Left ventricle myocardium inferior (tissue), 1 donor: ENCODE data around the gene SLIT3. TPM values are rescaled to one million over a fixed set of nuclear protein-coding genes. Genes with fewer than 3 reads are reported as not detected.
A peak's percentile ranks its signal among the peaks of the same experiment; 100 is the strongest.

ENCODE experiments used
- DNase-seq: peaks from one replicate; pipeline ENCODE4 v3.0.0-alpha.2; 2020
- H3K27ac ChIP-seq: fragments of 200-600 bp; replicated peaks from 2 replicates; pipeline ENCODE4 v1.8.0; 2021
- H3K27me3 ChIP-seq: fragments of 200-600 bp; 2 replicates; pipeline ENCODE4 v1.8.0; 2021; ENCODE audit warnings: low read depth
- H3K36me3 ChIP-seq: fragments of 200-600 bp; 2 replicates; pipeline ENCODE4 v1.8.0; 2021
- H3K4me1 ChIP-seq: fragments of 200-600 bp; 2 replicates; pipeline ENCODE4 v1.8.0; 2021
- H3K4me3 ChIP-seq: fragments of 200-600 bp; 2 replicates; pipeline ENCODE4 v1.8.0; 2021; ENCODE audit warnings: mild to moderate bottlenecking, moderate library complexity
- H3K9me3 ChIP-seq: fragments of 200-600 bp; replicated peaks from 2 replicates; pipeline ENCODE4 v1.8.0; 2021
- CTCF ChIP-seq: fragments of 200-600 bp; IDR thresholded peaks from 2 replicates; pipeline ENCODE4 v1.8.0; 2021; ENCODE audit warnings: antibody characterized with exemption, mild to moderate bottlenecking, borderline replicate concordance
- intact Hi-C: fragments of 100-400 bp; cut with micrococcal nuclease; formaldehyde crosslinking; loops from one replicate; pipeline ENCODE4 v1.11.0; 2022
- total RNA-seq: library from RNA; stranded (reverse); fragmentation: NEBNext Ultra II Directional; extraction: Animal tissue kit (Norgen Biotek cat#: 25700); gene quantifications from one replicate; pipeline ENCODE4 v1.2.1, GENCODE V29; 2021
- donor health status: DM: no; HTN: yes; CAD: no; lungs with severe emphysema.

Gene SLIT3
- total RNA-seq, 1 donor from 2014 or later: 22.7 TPM

GRCh38 chr5:168712280-168712924 lies 588.5 kb downstream of the SLIT3 start:
- Histone ChIP-seq H3K27ac (no peak overlapping the region), H3K9me3 (no peaks in the 10 kb centered on the region), H3K36me3 (no peaks in the 10 kb centered on the region), H3K4me3 (no peak overlapping the region), H3K4me1 (no peaks in the 10 kb centered on the region), H3K27me3 (no peaks in the 10 kb centered on the region)
- intact Hi-C loops: no loop called here
- no peak for DNase-seq
- TF ChIP-seq CTCF: no peak

GRCh38 chr5:168710706-168711105 lies 590.2 kb downstream of the SLIT3 start:
- Histone ChIP-seq H3K4me1 (no peaks in the 10 kb centered on the region), H3K27ac (no peak overlapping the region), H3K36me3 (no peaks in the 10 kb centered on the region), H3K4me3 (no peak overlapping the region), H3K9me3 (no peaks in the 10 kb centered on the region), H3K27me3 (no peaks in the 10 kb centered on the region)
- TF ChIP-seq CTCF: no peak
- no peak for DNase-seq
- intact Hi-C loops: no loop called here

GRCh38 chr5:168707716-168708695 lies 592.9 kb downstream of the SLIT3 start:
- intact Hi-C loops: no loop called here
- Histone ChIP-seq H3K4me3 (no peak overlapping the region), H3K27me3 (no peaks in the 10 kb centered on the region), H3K27ac (no peak overlapping the region), H3K36me3 (no peaks in the 10 kb centered on the region), H3K9me3 (no peaks in the 10 kb centered on the region), H3K4me1 (no peaks in the 10 kb centered on the region)
- TF ChIP-seq CTCF: no peak
- no peak for DNase-seq

GRCh38 chr5:168706655-168707069 lies 594.3 kb downstream of the SLIT3 start:
- Histone ChIP-seq H3K4me3 (no peak overlapping the region), H3K27ac (no peak overlapping the region), H3K36me3 (no peaks in the 10 kb centered on the region), H3K4me1 (no peaks in the 10 kb centered on the region), H3K27me3 (no peaks in the 10 kb centered on the region), H3K9me3 (no peaks in the 10 kb centered on the region)
- intact Hi-C loops: no loop called here
- no peak for DNase-seq
- TF ChIP-seq CTCF: peak; percentile 73

- no peak overlapping the region for H3K27ac ChIP-seq
- DNase-seq: no peak
- intact Hi-C loops: no loop called here
Measured at GRCh38 chr5:168705321-168705720, 595.6 kb downstream of the SLIT3 start.

More at GRCh38 chr5:168705321-168705720, 595.6 kb downstream of the SLIT3 start:
- Histone ChIP-seq H3K27me3 (peaks cover 3% of the 10 kb centered on the region), H3K4me3 (no peak overlapping the region), H3K9me3 (no peaks in the 10 kb centered on the region), H3K36me3 (no peaks in the 10 kb centered on the region), H3K4me1 (no peaks in the 10 kb centered on the region)
- no peak for TF ChIP-seq CTCF
